Spleen (tissue), 7 donors: ENCODE data around the gene TMPRSS4.

ENCODE experiments used
- POLR2A ChIP-seq, 3 donors: fragments of 450-650 bp; IDR thresholded peaks; one replicate each; pipeline ENCODE4 v1.5.1; 2017; ENCODE audit warnings: antibody characterized with exemption in 3 of 3, mild to moderate bottlenecking in 1 of 3
- TF ChIP-seq, protein P1 (sequence below), 11 experiments: fragments of 200-600 bp in 7 of 11; fragments of 450-650 bp in 4 of 11; sonication (generic) in 4 of 11; IDR thresholded peaks in 8 of 11; conservative IDR thresholded peaks in 3 of 11; 1 replicate in 7 of 11; 2 replicates in 4 of 11; pipeline versions ENCODE4 v1.4.0 to v1.8.0; 2016 to 2021; ENCODE audit warnings: antibody characterized with exemption in 11 of 11, inconsistent platforms in 4 of 11, mild to moderate bottlenecking in 1 of 11
- donor health status: DM: no; HTN: no; CAD: no; lungs with moderate emphysema.
- donor health status: DM: no; HTN: no; CAD: no.
- donor health status: DM: no; HTN: no; CAD: no.

DNA sequence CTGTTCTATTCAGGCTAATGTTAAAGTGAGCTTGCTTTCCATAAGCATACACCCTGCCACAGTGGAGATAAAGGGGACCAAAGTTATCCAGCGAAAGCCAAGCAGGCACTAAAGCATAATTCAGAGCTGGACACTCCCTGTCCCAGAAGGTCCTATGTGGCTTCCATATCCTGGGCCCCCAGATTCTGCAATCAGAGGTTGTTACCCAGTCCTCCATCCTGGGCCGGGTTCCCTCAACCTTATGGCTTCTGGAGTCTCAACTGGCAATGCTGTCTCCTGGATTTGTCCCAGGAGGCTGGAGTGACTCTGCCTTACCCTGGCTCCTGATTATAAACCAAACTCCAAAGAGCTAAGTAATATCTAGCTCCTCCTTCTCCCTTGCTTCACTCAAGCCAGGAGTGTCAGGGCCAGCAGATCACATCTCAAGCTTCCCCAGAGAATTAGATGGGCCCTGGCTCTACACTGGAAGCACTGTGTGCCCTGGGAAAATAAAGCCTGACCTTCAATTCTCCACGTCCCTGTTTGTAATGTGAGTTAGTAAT is 23.9 kb downstream of the TMPRSS4 start:
- TF ChIP-seq, protein P1, sequence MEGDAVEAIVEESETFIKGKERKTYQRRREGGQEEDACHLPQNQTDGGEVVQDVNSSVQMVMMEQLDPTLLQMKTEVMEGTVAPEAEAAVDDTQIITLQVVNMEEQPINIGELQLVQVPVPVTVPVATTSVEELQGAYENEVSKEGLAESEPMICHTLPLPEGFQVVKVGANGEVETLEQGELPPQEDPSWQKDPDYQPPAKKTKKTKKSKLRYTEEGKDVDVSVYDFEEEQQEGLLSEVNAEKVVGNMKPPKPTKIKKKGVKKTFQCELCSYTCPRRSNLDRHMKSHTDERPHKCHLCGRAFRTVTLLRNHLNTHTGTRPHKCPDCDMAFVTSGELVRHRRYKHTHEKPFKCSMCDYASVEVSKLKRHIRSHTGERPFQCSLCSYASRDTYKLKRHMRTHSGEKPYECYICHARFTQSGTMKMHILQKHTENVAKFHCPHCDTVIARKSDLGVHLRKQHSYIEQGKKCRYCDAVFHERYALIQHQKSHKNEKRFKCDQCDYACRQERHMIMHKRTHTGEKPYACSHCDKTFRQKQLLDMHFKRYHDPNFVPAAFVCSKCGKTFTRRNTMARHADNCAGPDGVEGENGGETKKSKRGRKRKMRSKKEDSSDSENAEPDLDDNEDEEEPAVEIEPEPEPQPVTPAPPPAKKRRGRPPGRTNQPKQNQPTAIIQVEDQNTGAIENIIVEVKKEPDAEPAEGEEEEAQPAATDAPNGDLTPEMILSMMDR (IDR thresholded peaks at IDR 0.05 in 8 of 11, conservative IDR thresholded peaks at IDR 0.05 in 3 of 11), result no peak
- no peak for TF ChIP-seq POLR2A (IDR thresholded peaks at IDR 0.05)
